ENCODE data around the gene OR1K1. TPM values are rescaled to one million over a fixed set of nuclear protein-coding genes. Genes with fewer than 3 reads are reported as not detected.
A peak's percentile ranks its signal among the peaks of the same experiment; 100 is the strongest.

Gene OR1K1
- polyA plus RNA-seq, 3 donors: not detected

GRCh38 chr9:122814545-122814944, 14.6 kb downstream of the OR1K1 start:
- no peak overlapping the region for H3K9ac ChIP-seq (ENCODE audit: insufficient read depth, low read length, poor library complexity, severe bottlenecking)
- H3K79me2 ChIP-seq (ENCODE audit: insufficient read depth, low read length): peaks cover 3% of the 10 kb centered on the region
- WGBS (ENCODE audit: insufficient coverage): no CpG with 5 or more reads among the region's 6 CpGs
- peak overlapping the region in 5 of 7 donors; percentile 68 to 86 (median 71) for H3K27ac Mint-ChIP-seq
- no peaks in the 10 kb centered on the region for H3K27me3 ChIP-seq (ENCODE audit: control insufficient read depth in 2 of 2, insufficient read depth in 2 of 2, low read length in 2 of 2)
- peaks cover 18 to 19% of the 10 kb centered on the region in 2 donors for H3K36me3 Mint-ChIP-seq
- no peaks in the 10 kb centered on the region for H4K20me1 ChIP-seq (ENCODE audit: insufficient read depth, low read length)
- peaks cover 24% of the 10 kb centered on the region for H3K4me1 Mint-ChIP-seq
- H3K9me3 Mint-ChIP-seq: no peaks in the 10 kb centered on the region
- H3K27ac ChIP-seq (ENCODE audit: low read depth in 1 of 2, low read length in 2 of 2): no peak overlapping the region
- no peak for TF ChIP-seq CTCF (IDR thresholded peaks at IDR 0.05)
- no peaks in the 10 kb centered on the region for H3K9me3 ChIP-seq (replicated peaks in 1 of 2; ENCODE audit: control insufficient read depth in 1 of 2, insufficient read depth in 1 of 2, low read length in 2 of 2)
- no peak overlapping the region for H2AFZ ChIP-seq (ENCODE audit: insufficient read depth, low read depth, low read length, poor library complexity, severe bottlenecking)
- no peak overlapping the region for H3K4me2 ChIP-seq (replicated peaks; ENCODE audit: extremely low read depth, low read length, poor library complexity, severe bottlenecking)
- peaks cover 0 to 6% (median 0%) of the 10 kb centered on the region in 3 donors for H3K27me3 Mint-ChIP-seq (ENCODE audit: low read depth in 3 of 3)
- intact Hi-C loops (cut with micrococcal nuclease): loop anchor here in 1 of 2 donors (5.0 to 10.0 kb wide), 4 partner anchors 347 to 720 kb away; partner anchors contain the start of gene TTLL11
- no peak overlapping the region for H3K4me3 ChIP-seq (replicated peaks in 1 of 3; ENCODE audit: low read depth in 2 of 3, low read length in 3 of 3)
- no peak for DNase-seq
- H3K36me3 ChIP-seq (replicated peaks in 1 of 2; ENCODE audit: control insufficient read depth in 1 of 2, insufficient read depth in 2 of 2, low read length in 2 of 2): peaks cover 16 to 18% of the 10 kb centered on the region in 2 donors
- no peak overlapping the region for H3K4me3 Mint-ChIP-seq
- peaks cover 21 to 22% of the 10 kb centered on the region in 2 donors for H3K4me1 ChIP-seq (ENCODE audit: control insufficient read depth in 1 of 2, insufficient read depth in 2 of 2, low read length in 2 of 2)

GRCh38 chr9:122815544-122815943, 15.6 kb downstream of the OR1K1 start:
- Histone ChIP-seq H3K27ac (ENCODE audit: low read depth in 1 of 2, low read length in 2 of 2) (no peak overlapping the region), H3K27me3 (ENCODE audit: control insufficient read depth in 2 of 2, insufficient read depth in 2 of 2, low read length in 2 of 2) (no peaks in the 10 kb centered on the region), H3K79me2 (ENCODE audit: insufficient read depth, low read length) (peaks cover 13% of the 10 kb centered on the region), H3K4me3 (replicated peaks in 1 of 3; ENCODE audit: low read depth in 2 of 3, low read length in 3 of 3) (no peak overlapping the region), H2AFZ (ENCODE audit: insufficient read depth, low read depth, low read length, poor library complexity, severe bottlenecking) (no peak overlapping the region), H4K20me1 (ENCODE audit: insufficient read depth, low read length) (no peaks in the 10 kb centered on the region), H3K9ac (ENCODE audit: insufficient read depth, low read length, poor library complexity, severe bottlenecking) (no peak overlapping the region), H3K9me3 (replicated peaks in 1 of 2; ENCODE audit: control insufficient read depth in 1 of 2, insufficient read depth in 1 of 2, low read length in 2 of 2) (no peaks in the 10 kb centered on the region), H3K36me3 (replicated peaks in 1 of 2; ENCODE audit: control insufficient read depth in 1 of 2, insufficient read depth in 2 of 2, low read length in 2 of 2) (peaks cover 26 to 28% of the 10 kb centered on the region in 2 donors), H3K4me1 (ENCODE audit: control insufficient read depth in 1 of 2, insufficient read depth in 2 of 2, low read length in 2 of 2) (peaks cover 21 to 23% of the 10 kb centered on the region in 2 donors), H3K4me2 (replicated peaks; ENCODE audit: extremely low read depth, low read length, poor library complexity, severe bottlenecking) (no peak overlapping the region)
- H3K9me3 Mint-ChIP-seq: no peaks in the 10 kb centered on the region
- no peak overlapping the region for H3K4me3 Mint-ChIP-seq
- intact Hi-C loops (cut with micrococcal nuclease): loop anchor here in 1 of 2 donors (10.0 kb wide), 3 partner anchors 461 to 721 kb away; partner anchors contain the start of gene TTLL11
- peaks cover 28% of the 10 kb centered on the region in 2 donors for H3K36me3 Mint-ChIP-seq
- peaks cover 0 to 3% (median 0%) of the 10 kb centered on the region in 3 donors for H3K27me3 Mint-ChIP-seq (ENCODE audit: low read depth in 3 of 3)
- peak overlapping the region in 2 of 7 donors; percentile 25 to 62 for H3K27ac Mint-ChIP-seq
- no peak for DNase-seq
- no peak for TF ChIP-seq CTCF (IDR thresholded peaks at IDR 0.05)
- peaks cover 24% of the 10 kb centered on the region for H3K4me1 Mint-ChIP-seq

Measured in CD14-positive monocyte (primary cell).